HG02938 (cell line): ENCODE measurements around the gene LRP2.

Experiments
- ATAC-seq: cut with Tn5 transposase; IDR thresholded peaks from one replicate; pipeline ENCODE4 v1.9.1; 2021; ENCODE audit warnings: mild to moderate bottlenecking, moderate library complexity; ENCODE audit not compliant: unreplicated experiment

LRP2 gene

DNA sequence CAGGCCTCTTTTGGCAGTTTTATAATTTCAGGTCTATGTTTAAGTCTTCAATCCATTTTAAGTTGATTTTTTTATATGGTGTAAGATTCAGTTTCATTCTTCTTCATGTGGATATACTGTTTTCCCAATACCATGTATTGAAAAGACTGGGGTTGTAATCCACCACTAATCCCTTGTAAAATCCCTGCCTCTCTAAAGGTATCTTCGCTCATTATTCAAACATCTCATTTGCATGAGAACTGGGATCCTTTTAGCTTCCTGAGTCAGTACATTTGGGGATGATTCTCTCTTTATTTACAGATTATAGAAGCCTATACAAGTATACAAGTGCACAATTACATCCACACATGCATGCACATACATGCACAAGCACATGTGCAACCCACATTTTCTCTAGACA lies 267.7 kb downstream of the LRP2 start:
- no peak for ATAC-seq

DNA sequence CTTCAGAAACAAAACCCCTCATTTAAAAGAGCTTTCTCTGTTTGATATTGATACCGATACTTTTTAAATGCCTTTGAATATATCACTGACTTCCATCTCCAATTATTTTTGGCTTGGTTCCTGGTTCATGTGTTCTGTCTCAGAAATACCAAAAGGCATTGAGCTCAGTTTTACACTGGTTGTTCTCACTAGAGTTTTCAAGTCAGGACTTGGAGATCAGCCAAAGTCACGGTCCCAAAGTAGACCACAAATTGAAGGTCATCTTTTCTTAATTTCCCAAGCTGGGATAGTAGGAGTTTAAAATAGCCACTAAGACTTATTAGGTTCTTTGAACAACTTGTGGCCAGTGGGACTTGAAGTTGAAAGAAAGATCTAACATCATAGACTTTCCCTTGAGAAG lies 268.8 kb downstream of the LRP2 start:
- no peak for ATAC-seq

DNA sequence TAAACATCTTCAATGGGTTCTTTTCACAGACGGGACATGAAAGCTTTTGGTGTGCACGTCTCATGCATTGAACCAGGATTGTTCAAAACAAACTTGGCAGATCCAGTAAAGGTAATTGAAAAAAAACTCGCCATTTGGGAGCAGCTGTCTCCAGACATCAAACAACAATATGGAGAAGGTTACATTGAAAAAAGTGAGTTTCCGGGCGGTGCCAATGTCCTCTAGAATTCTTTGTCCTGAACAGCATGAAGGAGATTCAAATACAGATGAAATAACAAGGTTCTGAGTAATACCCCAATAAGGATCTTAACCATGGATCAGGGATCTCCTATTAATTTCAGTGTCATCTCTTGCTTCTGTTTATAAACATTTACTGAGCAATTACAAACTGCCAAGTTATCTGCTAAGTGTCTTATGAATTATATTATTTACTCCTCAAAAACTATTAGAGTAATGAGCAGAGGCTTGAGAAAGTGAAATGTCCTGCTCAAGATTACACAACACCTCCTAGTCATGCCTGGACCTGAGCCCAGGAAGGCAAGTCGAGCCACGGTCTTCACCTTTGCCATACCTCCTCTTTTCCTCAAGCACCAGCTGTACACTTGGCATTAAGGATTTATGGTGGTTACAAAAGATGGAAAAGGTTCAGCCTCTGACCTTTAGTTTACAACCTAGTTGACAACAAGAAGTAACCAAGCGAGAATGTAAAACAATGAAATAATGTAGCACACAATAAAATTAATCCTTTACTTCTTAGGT lies 270.4 kb downstream of the LRP2 start:
- no peak for ATAC-seq

DNA sequence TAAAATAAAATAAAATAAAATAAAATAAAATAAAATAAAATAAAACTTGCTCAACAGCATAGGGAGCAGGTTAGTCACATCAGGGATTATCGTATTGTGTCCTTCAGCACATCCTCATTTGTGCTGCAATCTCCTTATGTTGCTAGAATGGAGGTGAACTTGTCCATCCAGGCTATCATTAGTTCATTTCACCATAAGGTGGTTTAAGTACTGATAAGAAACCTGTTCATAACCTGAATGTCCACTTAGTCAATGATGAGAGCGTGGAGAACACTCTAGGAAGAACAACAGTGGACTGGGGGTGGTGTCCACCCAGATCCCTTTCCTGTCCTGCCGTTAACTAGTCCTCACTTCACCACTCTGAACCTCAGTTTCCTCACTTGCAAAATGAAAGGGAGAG lies 271.1 kb downstream of the LRP2 start:
- ATAC-seq = no peak

DNA sequence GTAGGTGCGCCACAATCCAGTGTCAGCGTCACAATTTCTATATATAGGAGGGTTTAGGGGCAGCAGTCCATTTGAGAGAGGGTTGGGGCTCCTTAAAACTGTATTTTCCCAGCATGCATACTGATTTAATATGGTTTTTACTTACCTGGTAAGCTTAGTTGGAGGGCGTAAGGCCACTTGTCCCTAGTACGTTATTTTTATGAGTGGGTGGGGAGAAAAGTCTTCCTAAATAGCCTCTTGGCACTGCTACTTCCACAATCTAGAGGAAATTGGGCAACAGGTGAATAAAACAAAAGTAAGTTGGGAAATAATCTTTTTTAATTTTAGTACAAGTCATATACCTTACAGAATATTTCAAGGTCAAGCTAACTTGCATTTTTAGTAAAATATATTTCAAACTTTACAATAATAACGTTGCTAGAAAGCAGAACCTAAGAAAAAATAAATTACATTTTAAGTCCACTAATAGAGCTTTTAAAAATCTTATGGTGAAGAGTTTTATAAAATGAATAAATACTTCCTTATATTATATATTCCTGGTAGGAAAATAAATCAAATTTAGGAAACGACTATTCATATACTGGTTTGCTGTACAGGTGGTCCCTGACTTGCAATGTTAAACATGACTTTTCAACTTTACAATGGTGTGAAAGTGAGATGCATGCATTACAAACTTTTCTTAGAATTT lies 272.1 kb downstream of the LRP2 start:
- ATAC-seq = no peak

DNA sequence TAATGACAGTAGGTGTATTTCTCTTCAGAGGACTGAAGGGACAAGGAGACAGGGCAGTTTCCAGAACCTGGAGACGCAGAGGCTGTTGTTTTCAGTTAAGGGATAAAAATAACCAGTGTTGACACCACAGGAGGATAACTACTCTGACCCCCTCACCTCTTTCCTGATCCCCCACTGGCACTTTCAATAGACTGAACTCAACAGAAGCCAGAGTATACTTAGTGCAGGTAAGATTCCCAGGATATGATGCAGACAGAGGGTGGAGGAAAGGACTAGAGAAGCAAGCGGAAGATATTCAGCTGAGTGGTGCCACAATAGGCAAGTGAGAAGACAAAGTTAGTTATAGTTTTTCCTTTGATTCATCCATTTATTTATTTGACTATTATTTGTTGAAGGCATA lies 273.2 kb downstream of the LRP2 start:
- no peak for ATAC-seq

DNA sequence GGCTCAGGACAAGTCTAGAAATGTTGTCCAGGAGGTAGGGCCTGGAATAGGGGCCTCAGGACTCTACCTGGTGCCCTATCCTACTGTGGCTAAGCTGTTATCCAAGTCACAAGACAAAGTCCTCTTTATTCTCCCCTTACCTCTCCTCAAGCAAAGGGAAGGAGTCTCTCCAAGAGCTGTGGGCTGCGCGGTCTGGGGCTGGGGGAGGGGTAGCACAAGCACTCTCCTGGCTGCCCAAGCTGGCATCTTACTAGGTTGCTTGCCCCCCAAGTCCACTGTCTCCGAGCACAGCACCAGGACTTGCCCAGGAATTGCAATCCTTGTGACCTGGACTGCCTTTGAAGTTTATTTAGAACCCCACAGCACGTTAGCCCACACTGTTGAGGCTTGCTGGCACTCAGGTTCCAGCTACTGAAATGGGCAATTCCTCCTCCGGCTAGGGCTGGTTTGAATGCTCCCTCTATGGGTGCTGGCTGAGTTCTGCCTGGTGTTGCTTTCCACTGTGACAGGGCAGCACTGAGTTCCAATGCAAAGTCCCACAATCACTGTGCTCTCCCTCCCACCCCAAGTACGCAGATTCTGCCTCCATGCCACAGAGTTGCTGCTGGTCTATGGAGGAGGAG lies 274.5 kb downstream of the LRP2 start:
- ATAC-seq = no peak

DNA sequence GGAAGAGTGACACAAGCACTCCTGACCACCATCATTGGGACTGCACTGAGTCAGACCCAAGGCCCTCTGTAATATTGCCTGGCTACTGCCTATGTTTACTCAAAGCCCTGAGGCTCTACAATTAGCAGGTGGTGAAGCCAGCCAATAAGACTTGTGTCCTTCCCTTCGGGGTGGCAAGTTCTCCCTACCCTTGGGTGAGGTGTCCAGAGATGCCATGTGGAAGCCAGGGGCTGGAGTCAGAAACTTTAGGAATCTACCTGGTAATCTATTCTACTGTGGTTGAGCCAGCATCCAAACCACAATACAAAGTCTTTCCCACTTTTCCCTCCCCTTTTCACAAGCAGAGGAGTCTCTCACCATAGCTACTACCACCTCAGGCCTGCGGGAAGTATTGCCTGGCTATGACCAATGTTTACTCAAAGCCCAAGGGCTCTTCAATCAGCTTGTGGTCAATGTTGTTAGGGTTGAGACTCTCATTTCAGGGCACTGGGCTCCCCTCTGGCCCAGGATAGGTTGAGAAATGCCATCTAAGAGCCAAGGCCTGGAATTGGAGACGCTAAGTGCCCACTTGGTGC lies 275.4 kb downstream of the LRP2 start:
- ATAC-seq = no peak

DNA sequence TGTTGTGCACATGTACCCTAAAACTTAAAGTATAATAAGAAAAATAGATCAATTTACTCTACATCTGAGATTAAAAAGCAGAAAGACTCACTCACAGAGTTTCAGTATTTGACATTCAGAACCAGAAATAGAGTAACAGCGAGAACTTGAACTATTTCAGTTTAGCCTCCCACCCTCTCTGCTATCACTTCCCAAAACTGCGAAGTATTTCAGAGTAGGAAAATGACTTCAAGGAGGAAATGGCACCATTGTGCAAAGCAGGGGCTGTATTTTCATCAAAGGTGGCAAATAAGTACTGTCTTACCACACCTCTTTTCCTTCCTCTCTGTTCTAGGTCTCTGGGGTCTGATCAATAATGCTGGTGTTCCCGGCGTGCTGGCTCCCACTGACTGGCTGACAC lies 279.3 kb downstream of the LRP2 start:
- ATAC-seq = no peak

DNA sequence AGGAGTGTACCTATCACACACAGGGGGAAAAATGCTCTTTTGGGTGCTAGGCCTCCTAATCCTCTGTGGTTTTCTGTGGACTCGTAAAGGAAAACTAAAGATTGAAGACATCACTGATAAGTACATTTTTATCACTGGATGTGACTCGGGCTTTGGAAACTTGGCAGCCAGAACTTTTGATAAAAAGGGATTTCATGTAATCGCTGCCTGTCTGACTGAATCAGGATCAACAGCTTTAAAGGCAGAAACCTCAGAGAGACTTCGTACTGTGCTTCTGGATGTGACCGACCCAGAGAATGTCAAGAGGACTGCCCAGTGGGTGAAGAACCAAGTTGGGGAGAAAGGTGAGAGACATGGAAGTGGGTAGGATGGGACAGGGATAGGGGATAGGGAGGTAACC lies 280.8 kb downstream of the LRP2 start:
- ATAC-seq = no peak

DNA sequence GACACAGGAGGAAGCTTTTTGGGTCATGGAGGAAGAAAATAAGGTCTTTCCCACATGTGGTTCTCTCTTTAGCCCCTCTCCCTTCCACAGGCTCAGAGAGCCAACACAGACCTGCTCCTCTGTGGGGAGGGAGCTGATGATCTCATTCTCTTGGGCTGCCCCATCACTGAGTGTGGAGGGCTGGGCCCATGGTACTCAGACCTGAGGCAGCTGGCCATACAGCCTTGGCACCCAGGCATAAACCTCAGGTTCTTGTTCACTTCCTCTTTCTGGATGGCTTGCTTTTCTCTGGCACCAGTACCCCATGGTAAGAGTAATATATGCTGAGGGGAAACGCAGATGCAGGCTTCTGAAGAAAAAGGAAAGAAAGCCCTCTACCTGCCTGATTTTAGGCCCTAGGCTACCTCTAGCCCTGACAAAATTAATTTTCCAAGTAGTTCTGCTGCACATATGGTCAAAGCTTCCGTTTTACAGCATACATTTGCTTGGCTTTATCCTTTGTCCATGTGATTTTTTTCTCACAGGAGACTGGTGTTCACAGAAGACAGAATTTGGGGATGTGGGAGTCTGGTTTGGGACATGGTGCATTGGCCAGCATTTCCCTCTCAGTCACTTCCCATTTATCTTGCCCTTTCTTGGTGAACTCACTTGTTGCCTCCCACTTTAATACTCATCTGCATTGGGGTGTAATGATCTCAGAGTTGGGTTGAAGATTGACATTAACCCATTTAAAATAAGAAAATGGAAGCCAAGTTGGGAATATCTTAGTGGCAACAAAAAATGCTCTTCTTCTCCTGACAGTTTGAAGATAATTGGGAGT lies 281.9 kb downstream of the LRP2 start:
- peak; percentile 79 for ATAC-seq

DNA sequence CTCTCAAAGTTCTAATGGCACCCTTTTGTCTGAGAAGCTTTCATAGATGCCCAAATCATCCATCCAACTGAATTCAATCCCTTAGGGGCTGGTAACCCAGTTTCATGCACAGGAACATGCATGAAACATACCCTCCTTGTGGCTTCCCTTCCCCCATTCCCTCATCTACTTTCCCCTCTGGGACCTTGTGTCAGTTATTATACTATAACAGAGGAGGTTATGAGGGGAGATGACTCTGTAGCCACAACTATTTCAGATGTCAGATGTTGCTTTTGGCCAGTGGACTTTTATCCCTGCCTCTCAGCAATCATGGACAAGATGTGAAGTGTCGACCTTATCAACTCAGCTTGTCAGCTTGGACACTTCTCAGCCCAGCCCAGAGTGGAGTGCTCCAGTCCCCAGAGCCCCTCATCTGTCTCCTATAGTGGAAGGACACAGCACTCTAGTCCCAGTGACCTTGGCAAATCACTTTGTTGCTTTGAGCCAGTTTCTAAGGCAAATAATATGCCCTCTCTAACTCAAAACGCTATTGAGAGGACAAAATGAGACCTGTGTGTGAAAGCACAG lies 284.6 kb downstream of the LRP2 start:
- no peak for ATAC-seq
